Measurements from ENCODE around the gene CNTN6. TPM values are rescaled to one million over a fixed set of nuclear protein-coding genes. Genes with fewer than 3 reads are reported as not detected.
A peak's percentile ranks its signal among the peaks of the same experiment; 100 is the strongest.

The CNTN6 gene
- total RNA-seq, 1 experiment from 2014 or later = 1.9 TPM

GRCh38 chr3:1172644-1173043 is 79.8 kb downstream of the CNTN6 start:
- DNase-seq (ENCODE audit: low spot score) = no peak

GRCh38 chr3:1179146-1179545 is 86.3 kb downstream of the CNTN6 start:
- DNase-seq (ENCODE audit: low spot score) = no peak

GRCh38 chr3:1183320-1184048 is 90.7 kb downstream of the CNTN6 start:
- DNase-seq (ENCODE audit: low spot score) = no peak

GRCh38 chr3:1190569-1190968 is 97.7 kb downstream of the CNTN6 start:
- no peak for DNase-seq (ENCODE audit: low spot score)

GRCh38 chr3:1191026-1191425 is 98.2 kb downstream of the CNTN6 start:
- no peak for DNase-seq (ENCODE audit: low spot score)

GRCh38 chr3:1195947-1196346 is 103.1 kb downstream of the CNTN6 start:
- peak; percentile 27 for DNase-seq (ENCODE audit: low spot score)

GRCh38 chr3:1197051-1197450 is 104.2 kb downstream of the CNTN6 start:
- DNase-seq (ENCODE audit: low spot score) = no peak

- no peak for DNase-seq (ENCODE audit: low spot score)
Observed at GRCh38 chr3:1200371-1200770, 107.5 kb downstream of the CNTN6 start.

GRCh38 chr3:1207904-1208303 is 115.1 kb downstream of the CNTN6 start:
- no peak for DNase-seq (ENCODE audit: low spot score)

- no peak for DNase-seq (ENCODE audit: low spot score)
Observed at GRCh38 chr3:1214933-1215332, 122.1 kb downstream of the CNTN6 start.

- no peak for DNase-seq (ENCODE audit: low spot score)
Observed at GRCh38 chr3:1216856-1217255, 124.0 kb downstream of the CNTN6 start.

GRCh38 chr3:1227111-1227510 is 134.3 kb downstream of the CNTN6 start:
- DNase-seq (ENCODE audit: low spot score) = no peak

GRCh38 chr3:1228289-1228688 is 135.5 kb downstream of the CNTN6 start:
- no peak for DNase-seq (ENCODE audit: low spot score)

GRCh38 chr3:1230920-1231319 is 138.1 kb downstream of the CNTN6 start:
- DNase-seq (ENCODE audit: low spot score) = no peak

- no peak for DNase-seq (ENCODE audit: low spot score)
Observed at GRCh38 chr3:1232276-1232675, 139.5 kb downstream of the CNTN6 start.

GRCh38 chr3:1235526-1236120 is 142.8 kb downstream of the CNTN6 start:
- peak; percentile 62 for DNase-seq (ENCODE audit: low spot score)

GRCh38 chr3:1251282-1252060 is 158.6 kb downstream of the CNTN6 start:
- DNase-seq (ENCODE audit: low spot score) = no peak

- DNase-seq (ENCODE audit: low spot score) = no peak
Observed at GRCh38 chr3:1252061-1252430, 159.2 kb downstream of the CNTN6 start.

GRCh38 chr3:1262246-1262645 is 169.4 kb downstream of the CNTN6 start:
- DNase-seq (ENCODE audit: low spot score) = no peak

GRCh38 chr3:1263121-1263520 is 170.3 kb downstream of the CNTN6 start:
- no peak for DNase-seq (ENCODE audit: low spot score)

GRCh38 chr3:1269808-1270207 is 177.0 kb downstream of the CNTN6 start:
- DNase-seq (ENCODE audit: low spot score) = no peak

GRCh38 chr3:1272546-1273265 is 179.9 kb downstream of the CNTN6 start:
- peak; percentile 29 for DNase-seq (ENCODE audit: low spot score)
